Erythroblast (primary cell): ENCODE results near the gene LSM14A.

Experiments used
- GATA1 ChIP-seq: IDR thresholded peaks from 2 replicates; pipeline ENCODE4 v1.6.1; 2011; ENCODE audit warnings: low read depth, mild to moderate bottlenecking, control low read depth, low read length, moderate library complexity
- POLR2A ChIP-seq: IDR thresholded peaks from 2 replicates; pipeline ENCODE4 v1.6.1; 2011; ENCODE audit warnings: mild to moderate bottlenecking, low read length

GRCh38 chr19:34265221-34265650 is 92.9 kb downstream of the LSM14A start:
- no peak for TF ChIP-seq POLR2A
- no peak for TF ChIP-seq GATA1
